Measurements from ENCODE around the gene TBC1D23. TPM values are rescaled to one million over a fixed set of nuclear protein-coding genes. Genes with fewer than 3 reads are reported as not detected.
"Not testable (repeated sequence)": the region's sequence is repeated elsewhere in the genome, so short reads cannot be mapped to it uniquely, and the experiment has no call there.

Gene TBC1D23
- total RNA-seq, 1 experiment from 2014 or later: 20.6 TPM

DNA sequence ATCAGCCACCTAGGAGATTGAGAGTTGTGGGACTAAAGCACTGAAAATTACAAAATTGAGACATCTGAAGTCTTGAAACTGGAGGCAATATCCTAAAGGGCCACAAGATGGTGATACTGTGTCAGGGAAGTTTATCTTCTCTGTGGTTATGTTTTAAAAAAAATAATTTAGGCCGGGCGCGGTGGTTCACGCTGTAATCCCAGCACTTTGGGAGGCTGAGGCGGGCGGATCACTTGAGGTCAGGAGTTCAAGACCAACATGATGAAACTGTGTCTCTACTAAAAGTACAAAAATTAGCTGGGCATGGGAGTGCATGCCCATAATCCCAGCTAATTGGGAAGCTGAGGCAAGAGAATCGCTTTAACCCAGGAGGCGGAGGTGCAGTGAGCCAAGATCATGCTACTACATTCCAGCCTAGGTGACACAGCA lies 55.9 kb downstream of the TBC1D23 start:
- Histone ChIP-seq H3K4me3 (ENCODE audit: low read length) (no peak overlapping the region), H3K9ac (ENCODE audit: low read length) (no peak overlapping the region), H3K4me1 (ENCODE audit: low read length) (peaks cover 16% of the 10 kb centered on the region), H3K36me3 (ENCODE audit: insufficient read depth, low read length) (no peaks in the 10 kb centered on the region), H3K9me3 (ENCODE audit: low read length) (no peaks in the 10 kb centered on the region), H3K27me3 (ENCODE audit: low read length) (no peaks in the 10 kb centered on the region), H3K9me2 (replicated peaks; ENCODE audit: insufficient read depth, low read length) (no peaks in the 10 kb centered on the region), H3K79me2 (ENCODE audit: low read length) (no peaks in the 10 kb centered on the region), H3K27ac (ENCODE audit: low read length) (no peak overlapping the region), H3K4me2 (ENCODE audit: low read depth, low read length, poor library complexity, severe bottlenecking) (peak overlapping the region; percentile 40), H2AFZ (ENCODE audit: low read length) (no peak overlapping the region), H4K20me1 (ENCODE audit: insufficient read depth, low read depth, low read length) (no peaks in the 10 kb centered on the region)
- DNase-seq: peak; percentile 88

DNA sequence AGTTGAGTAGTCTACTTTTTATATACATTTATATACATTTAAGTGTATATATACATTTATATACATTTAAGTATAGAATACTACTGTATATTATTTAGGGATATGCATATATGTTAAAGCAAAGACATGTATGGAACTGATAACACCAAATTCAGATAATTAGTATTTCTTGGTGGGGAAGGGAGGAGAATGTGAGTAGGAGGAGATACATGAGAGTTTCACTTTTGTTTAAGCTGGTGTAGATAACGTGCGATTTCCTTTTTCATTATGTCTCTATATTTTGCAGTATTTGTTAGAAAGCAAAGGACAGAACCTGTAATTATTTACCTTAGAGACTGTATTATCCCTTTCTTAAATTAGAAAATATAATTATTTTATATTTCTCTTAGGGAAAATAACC lies 57.1 kb downstream of the TBC1D23 start:
- H3K4me2 ChIP-seq (ENCODE audit: low read depth, low read length, poor library complexity, severe bottlenecking): peak overlapping the region; percentile 13
- peak; percentile 49 for DNase-seq
- H3K36me3 ChIP-seq (ENCODE audit: insufficient read depth, low read length): no peaks in the 10 kb centered on the region
- H3K27ac ChIP-seq (ENCODE audit: low read length): no peak overlapping the region
- H3K79me2 ChIP-seq (ENCODE audit: low read length): no peaks in the 10 kb centered on the region
- H2AFZ ChIP-seq (ENCODE audit: low read length): no peak overlapping the region
- peaks cover 8% of the 10 kb centered on the region for H3K4me1 ChIP-seq (ENCODE audit: low read length)
- H4K20me1 ChIP-seq (ENCODE audit: insufficient read depth, low read depth, low read length): no peaks in the 10 kb centered on the region
- no peak overlapping the region for H3K4me3 ChIP-seq (ENCODE audit: low read length)
- no peaks in the 10 kb centered on the region for H3K9me3 ChIP-seq (ENCODE audit: low read length)
- H3K9ac ChIP-seq (ENCODE audit: low read length): no peak overlapping the region
- H3K27me3 ChIP-seq (ENCODE audit: low read length): no peaks in the 10 kb centered on the region
- H3K9me2 ChIP-seq (replicated peaks; ENCODE audit: insufficient read depth, low read length): no peaks in the 10 kb centered on the region

DNA sequence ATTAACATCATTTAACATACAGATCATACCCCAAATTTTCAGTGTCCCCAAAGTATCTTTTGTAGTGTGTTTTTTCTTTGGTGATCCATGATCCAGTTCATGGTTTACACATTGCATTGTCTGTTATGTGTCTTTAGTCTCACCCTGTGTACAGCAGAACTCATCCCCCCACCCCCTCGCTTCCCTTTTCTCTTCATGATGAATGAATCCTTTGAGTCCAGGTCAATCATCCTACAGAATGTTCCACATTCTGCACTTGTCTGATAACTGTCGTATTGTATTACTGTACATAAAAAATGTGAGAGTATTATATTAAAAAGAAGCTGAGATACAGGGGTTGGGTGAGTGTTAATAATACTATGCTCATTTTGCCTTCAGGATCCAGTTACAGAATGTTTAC lies 59.2 kb downstream of the TBC1D23 start:
- no peaks in the 10 kb centered on the region for H3K79me2 ChIP-seq (ENCODE audit: low read length)
- no peak overlapping the region for H3K27ac ChIP-seq (ENCODE audit: low read length)
- H4K20me1 ChIP-seq (ENCODE audit: insufficient read depth, low read depth, low read length): no peaks in the 10 kb centered on the region
- peaks cover 8% of the 10 kb centered on the region for H3K4me1 ChIP-seq (ENCODE audit: low read length)
- H3K9me2 ChIP-seq (replicated peaks; ENCODE audit: insufficient read depth, low read length): no peaks in the 10 kb centered on the region
- no peak overlapping the region for H3K4me2 ChIP-seq (ENCODE audit: low read depth, low read length, poor library complexity, severe bottlenecking)
- H2AFZ ChIP-seq (ENCODE audit: low read length): no peak overlapping the region
- H3K9me3 ChIP-seq (ENCODE audit: low read length): no peaks in the 10 kb centered on the region
- no peaks in the 10 kb centered on the region for H3K36me3 ChIP-seq (ENCODE audit: insufficient read depth, low read length)
- no peak overlapping the region for H3K9ac ChIP-seq (ENCODE audit: low read length)
- H3K27me3 ChIP-seq (ENCODE audit: low read length): no peaks in the 10 kb centered on the region
- H3K4me3 ChIP-seq (ENCODE audit: low read length): no peak overlapping the region
- no peak for DNase-seq

DNA sequence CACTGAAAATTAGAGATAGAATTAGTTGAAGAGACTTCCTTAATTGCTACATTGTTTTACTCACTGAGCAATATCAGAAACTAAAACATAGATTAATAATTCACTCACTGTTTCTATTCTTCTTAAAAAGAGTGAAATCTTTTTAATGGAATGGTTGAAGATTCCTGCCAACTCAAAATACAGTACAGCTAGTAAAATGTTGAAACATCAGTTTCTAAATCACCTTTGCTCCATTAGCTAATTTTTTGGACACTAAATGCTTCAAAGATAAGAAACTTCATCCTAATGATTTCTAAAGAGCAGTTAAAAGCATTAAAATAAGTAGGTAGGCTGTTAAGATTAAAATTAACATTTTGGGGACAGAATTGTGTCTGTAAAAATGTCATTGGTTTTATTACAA lies 63.3 kb downstream of the TBC1D23 start:
- Histone ChIP-seq H3K9ac (ENCODE audit: low read length) (no peak overlapping the region), H4K20me1 (ENCODE audit: insufficient read depth, low read depth, low read length) (no peaks in the 10 kb centered on the region), H2AFZ (ENCODE audit: low read length) (no peak overlapping the region), H3K4me1 (ENCODE audit: low read length) (no peaks in the 10 kb centered on the region), H3K79me2 (ENCODE audit: low read length) (no peaks in the 10 kb centered on the region), H3K27me3 (ENCODE audit: low read length) (no peaks in the 10 kb centered on the region), H3K4me3 (ENCODE audit: low read length) (no peak overlapping the region), H3K36me3 (ENCODE audit: insufficient read depth, low read length) (0 out of 2 replicates have a peak, but pooled peaks cover 7% of the 10 kb centered on the region), H3K9me2 (replicated peaks; ENCODE audit: insufficient read depth, low read length) (no peaks in the 10 kb centered on the region), H3K4me2 (ENCODE audit: low read depth, low read length, poor library complexity, severe bottlenecking) (no peak overlapping the region), H3K9me3 (ENCODE audit: low read length) (no peaks in the 10 kb centered on the region), H3K27ac (ENCODE audit: low read length) (no peak overlapping the region)
- no peak for DNase-seq

DNA sequence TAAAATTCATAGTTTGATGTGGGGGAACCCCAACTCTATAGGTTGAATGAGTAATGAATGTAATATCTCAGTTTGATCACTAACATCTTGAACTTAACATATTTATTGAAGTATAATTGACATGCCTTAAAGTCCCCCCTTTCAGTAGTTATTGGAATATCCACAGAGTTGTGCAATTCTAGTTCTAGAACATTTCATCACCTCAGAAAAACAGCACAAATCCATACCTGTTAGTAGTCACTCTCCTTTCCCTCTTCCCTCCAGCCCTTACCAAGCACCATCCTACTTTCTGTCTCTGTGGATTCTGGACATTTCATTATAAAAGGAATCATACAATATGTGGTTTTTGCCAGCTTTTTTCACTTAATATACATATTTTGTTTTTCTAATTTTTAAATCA lies 65.0 kb downstream of the TBC1D23 start:
- no peak overlapping the region for H3K4me2 ChIP-seq (ENCODE audit: low read depth, low read length, poor library complexity, severe bottlenecking)
- no peaks in the 10 kb centered on the region for H3K27me3 ChIP-seq (ENCODE audit: low read length)
- 0 out of 2 replicates have a peak, but pooled peaks cover 7% of the 10 kb centered on the region for H3K36me3 ChIP-seq (ENCODE audit: insufficient read depth, low read length)
- no peaks in the 10 kb centered on the region for H3K9me2 ChIP-seq (replicated peaks; ENCODE audit: insufficient read depth, low read length)
- H3K4me3 ChIP-seq (ENCODE audit: low read length): no peak overlapping the region
- H2AFZ ChIP-seq (ENCODE audit: low read length): no peak overlapping the region
- H4K20me1 ChIP-seq (ENCODE audit: insufficient read depth, low read depth, low read length): no peaks in the 10 kb centered on the region
- H3K9me3 ChIP-seq (ENCODE audit: low read length): no peaks in the 10 kb centered on the region
- H3K79me2 ChIP-seq (ENCODE audit: low read length): no peaks in the 10 kb centered on the region
- H3K9ac ChIP-seq (ENCODE audit: low read length): no peak overlapping the region
- no peak for DNase-seq
- no peaks in the 10 kb centered on the region for H3K4me1 ChIP-seq (ENCODE audit: low read length)
- no peak overlapping the region for H3K27ac ChIP-seq (ENCODE audit: low read length)

DNA sequence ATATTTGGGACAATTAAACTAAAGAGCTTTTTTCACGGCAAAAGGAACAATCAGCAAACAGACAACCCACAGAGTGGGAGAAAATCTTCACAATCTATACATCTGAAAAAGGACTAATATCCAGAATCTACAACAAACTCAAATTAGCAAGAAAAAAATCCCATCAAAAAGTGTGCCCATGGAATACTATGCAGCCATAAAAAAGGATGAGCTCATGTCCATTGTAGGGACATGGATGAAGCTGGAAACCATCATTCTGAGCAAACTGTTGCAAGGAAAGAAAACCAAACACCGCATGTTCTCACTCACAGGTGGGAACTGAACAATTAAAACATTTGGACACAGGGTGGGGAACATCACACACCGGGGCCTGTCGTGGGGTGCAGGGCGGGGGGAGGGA lies 66.6 kb downstream of the TBC1D23 start:
- not testable (repeated sequence) for H3K9me3 ChIP-seq (ENCODE audit: low read length); H3K27me3 ChIP-seq (ENCODE audit: low read length); H2AFZ ChIP-seq (ENCODE audit: low read length); H3K4me1 ChIP-seq (ENCODE audit: low read length); H3K9me2 ChIP-seq (replicated peaks; ENCODE audit: insufficient read depth, low read length); H3K4me3 ChIP-seq (ENCODE audit: low read length); H4K20me1 ChIP-seq (ENCODE audit: insufficient read depth, low read depth, low read length); H3K27ac ChIP-seq (ENCODE audit: low read length); H3K79me2 ChIP-seq (ENCODE audit: low read length); H3K9ac ChIP-seq (ENCODE audit: low read length); DNase-seq; H3K4me2 ChIP-seq (ENCODE audit: low read depth, low read length, poor library complexity, severe bottlenecking); H3K36me3 ChIP-seq (ENCODE audit: insufficient read depth, low read length)

DNA sequence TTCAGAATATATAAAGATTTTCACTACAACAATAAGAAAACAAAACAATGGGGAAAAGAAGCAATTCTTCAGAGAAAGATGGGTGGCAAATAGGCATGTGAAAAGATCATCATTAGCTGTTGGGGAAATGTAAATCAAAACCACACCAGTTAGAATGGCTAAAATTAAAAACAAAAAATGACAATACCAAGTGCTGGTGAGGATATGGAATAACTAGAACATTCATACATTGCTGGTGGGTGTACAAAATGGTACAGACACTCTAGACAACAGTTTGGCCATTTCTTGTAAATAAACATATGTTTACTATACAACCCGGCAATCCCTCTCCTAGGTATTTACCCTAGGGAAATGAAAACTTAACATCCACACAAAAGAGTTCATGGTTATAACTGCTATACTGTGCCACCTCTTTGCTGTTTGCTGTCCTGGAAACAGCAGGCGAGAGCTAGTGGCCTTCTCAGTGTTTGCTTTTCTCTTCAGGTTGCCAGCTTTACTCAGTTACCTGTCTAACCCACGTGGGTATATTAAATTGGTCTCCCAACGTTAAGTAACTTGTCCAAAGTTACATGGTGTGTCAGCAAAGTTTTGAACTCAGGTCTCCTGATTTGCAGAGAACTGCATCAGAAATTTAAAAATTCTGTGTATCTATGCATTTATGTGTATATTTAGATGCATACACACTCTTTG lies 69.2 kb downstream of the TBC1D23 start:
- Histone ChIP-seq H3K9me2 (replicated peaks; ENCODE audit: insufficient read depth, low read length) (no peaks in the 10 kb centered on the region), H3K4me3 (ENCODE audit: low read length) (no peak overlapping the region), H3K27ac (ENCODE audit: low read length) (no peak overlapping the region), H4K20me1 (ENCODE audit: insufficient read depth, low read depth, low read length) (no peaks in the 10 kb centered on the region), H3K4me2 (ENCODE audit: low read depth, low read length, poor library complexity, severe bottlenecking) (no peak overlapping the region), H3K9me3 (ENCODE audit: low read length) (no peaks in the 10 kb centered on the region), H3K79me2 (ENCODE audit: low read length) (peaks cover 2% of the 10 kb centered on the region), H3K27me3 (ENCODE audit: low read length) (no peaks in the 10 kb centered on the region), H3K9ac (ENCODE audit: low read length) (no peak overlapping the region), H2AFZ (ENCODE audit: low read length) (no peak overlapping the region), H3K4me1 (ENCODE audit: low read length) (peaks cover 17% of the 10 kb centered on the region), H3K36me3 (ENCODE audit: insufficient read depth, low read length) (0 out of 2 replicates have a peak, but pooled peaks cover 7% of the 10 kb centered on the region)
- no peak for DNase-seq

DNA sequence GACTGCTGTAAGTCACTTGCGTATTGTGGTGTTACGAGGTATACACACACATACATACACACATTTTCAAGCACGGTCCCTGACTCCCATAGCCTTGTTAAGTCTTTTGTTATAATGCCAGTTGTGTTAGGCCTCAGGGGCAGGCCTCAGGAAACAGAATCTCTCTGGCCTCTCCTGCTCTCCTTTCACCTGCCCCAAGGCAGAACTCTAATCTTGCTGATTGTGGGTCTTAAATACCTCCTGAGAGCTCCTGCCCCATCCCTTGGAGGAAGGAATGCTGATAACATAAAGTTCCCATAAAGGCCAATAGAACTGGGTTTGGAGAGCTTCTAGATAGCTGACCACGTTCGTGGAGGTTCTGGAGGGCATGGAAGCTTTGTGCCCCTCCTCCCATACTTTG lies 69.9 kb downstream of the TBC1D23 start:
- Histone ChIP-seq H3K79me2 (ENCODE audit: low read length) (peaks cover 9% of the 10 kb centered on the region), H3K9me3 (ENCODE audit: low read length) (no peaks in the 10 kb centered on the region), H3K27ac (ENCODE audit: low read length) (no peak overlapping the region), H3K9me2 (replicated peaks; ENCODE audit: insufficient read depth, low read length) (no peaks in the 10 kb centered on the region), H3K4me2 (ENCODE audit: low read depth, low read length, poor library complexity, severe bottlenecking) (no peak overlapping the region), H3K9ac (ENCODE audit: low read length) (no peak overlapping the region), H4K20me1 (ENCODE audit: insufficient read depth, low read depth, low read length) (no peaks in the 10 kb centered on the region), H3K36me3 (ENCODE audit: insufficient read depth, low read length) (0 out of 2 replicates have a peak, but pooled peaks cover 5% of the 10 kb centered on the region), H2AFZ (ENCODE audit: low read length) (no peak overlapping the region), H3K4me3 (ENCODE audit: low read length) (no peak overlapping the region), H3K27me3 (ENCODE audit: low read length) (no peaks in the 10 kb centered on the region), H3K4me1 (ENCODE audit: low read length) (peaks cover 23% of the 10 kb centered on the region)
- no peak for DNase-seq
